Endodermal cell (in vitro differentiated cells): ENCODE results near the gene SAV1. TPM values are rescaled to one million over a fixed set of nuclear protein-coding genes. Genes with fewer than 3 reads are reported as not detected.

ENCODE experiments used
- DNase-seq: peaks from one replicate; pipeline ENCODE4 v3.0.0-alpha.2; 2017
- H3K27ac ChIP-seq: 2 replicates; pipeline ENCODE4 v1.5.1; 2013; ENCODE audit warnings: mild to moderate bottlenecking, low read depth, low read length, moderate library complexity
- H3K27me3 ChIP-seq: 2 replicates; pipeline ENCODE4 v1.6.1; 2013; ENCODE audit warnings: mild to moderate bottlenecking, low read length, moderate library complexity; ENCODE audit not compliant: insufficient read depth, control insufficient read depth, poor library complexity, severe bottlenecking
- H3K36me3 ChIP-seq: 2 replicates; pipeline ENCODE4 v1.7.0; 2013; ENCODE audit warnings: mild to moderate bottlenecking, low read length, moderate library complexity; ENCODE audit not compliant: control insufficient read depth, insufficient read depth
- H3K4me1 ChIP-seq: one replicate; pipeline ENCODE4 v1.7.0; 2013; ENCODE audit warnings: low read length; ENCODE audit not compliant: control insufficient read depth, insufficient read depth
- H3K4me3 ChIP-seq: 2 replicates; pipeline ENCODE4 v1.5.1; 2013; ENCODE audit warnings: mild to moderate bottlenecking, low read length, moderate library complexity
- H3K9ac ChIP-seq: 2 replicates; pipeline ENCODE4 v1.6.1; 2013; ENCODE audit warnings: mild to moderate bottlenecking, low read length, moderate library complexity; ENCODE audit not compliant: poor library complexity, severe bottlenecking; ENCODE audit errors: extremely low read depth
- H3K9me3 ChIP-seq: 2 replicates; pipeline ENCODE4 v1.6.1; 2013; ENCODE audit warnings: mild to moderate bottlenecking, low read length, moderate library complexity; ENCODE audit not compliant: control insufficient read depth
- H3K27ac Mint-ChIP-seq: 2 replicates; pipeline ENCODE4 v1.8.0; 2020; ENCODE audit warnings: mixed read lengths
- H3K27me3 Mint-ChIP-seq: 2 replicates; pipeline ENCODE4 v1.8.0; 2021; ENCODE audit warnings: mild to moderate bottlenecking, mixed read lengths; ENCODE audit not compliant: insufficient read depth
- H3K36me3 Mint-ChIP-seq: 2 replicates; pipeline ENCODE4 v1.8.0; 2020; ENCODE audit warnings: low read depth, mixed read lengths
- H3K4me1 Mint-ChIP-seq: 2 replicates; pipeline ENCODE4 v1.8.0; 2020; ENCODE audit warnings: mixed read lengths
- H3K4me3 Mint-ChIP-seq: 2 replicates; pipeline ENCODE4 v1.8.0; 2020; ENCODE audit warnings: mild to moderate bottlenecking, moderate library complexity, mixed read lengths
- H3K9me3 Mint-ChIP-seq: 2 replicates; pipeline ENCODE4 v1.8.0; 2020; ENCODE audit warnings: mild to moderate bottlenecking, mixed read lengths
- WGBS, 2 experiments: methylation state at CpG; one replicate each; pipeline versions ENCODE4 v1.1.5 to v1.1.7; 2013; ENCODE audit warnings: missing lambda C conversion rate in 2 of 2, mixed read lengths in 1 of 2; ENCODE audit not compliant: insufficient coverage in 1 of 2, insufficient read length in 1 of 2; 5-methylcytosine and 5-hydroxymethylcytosine counted together
- total RNA-seq, 2 donors: library from RNA; stranded (reverse); fragmentation: NEBNext Ultra II Directional in 1 of 2; extraction: Animal tissue kit (Norgen Biotek cat#: 25700) in 1 of 2; gene quantifications; 2 replicates in 1 of 2; 3 replicates in 1 of 2; pipeline ENCODE4 v1.2.1, GENCODE V29; 2021
- TF ChIP-seq, protein P1 (sequence below): fragments of 200-600 bp; sonication (generic); conservative IDR thresholded peaks from 2 replicates; pipeline ENCODE4 v1.5.0; 2021; ENCODE audit warnings: antibody characterized with exemption, mild to moderate bottlenecking

The SAV1 gene
- total RNA-seq, 2 donors from 2014 or later = 42.1 to 44.0 TPM

DNA sequence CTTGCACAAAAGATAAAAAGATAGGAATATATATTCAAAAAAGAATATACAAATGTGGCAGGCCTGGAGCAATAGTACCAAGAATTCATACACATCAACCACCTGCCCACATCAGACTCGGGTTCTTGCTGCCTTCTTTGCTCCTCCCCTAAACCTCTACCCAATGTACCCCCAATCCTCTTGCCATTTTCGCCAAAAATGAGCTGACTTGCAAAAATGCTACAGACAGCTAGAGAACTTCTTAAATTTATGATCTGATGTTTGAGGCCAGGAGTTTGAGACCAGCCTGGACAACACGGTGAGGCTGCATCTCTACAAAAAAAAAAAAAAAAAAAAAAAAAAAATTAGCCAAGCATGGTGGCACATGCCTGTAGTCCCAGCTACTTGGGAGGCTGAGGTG is 42.9 kb upstream of the SAV1 start:
- Mint-ChIP-seq H3K27ac (no peak overlapping the region), H3K27me3 (no peaks in the 10 kb centered on the region)
- TF ChIP-seq, protein P1, sequence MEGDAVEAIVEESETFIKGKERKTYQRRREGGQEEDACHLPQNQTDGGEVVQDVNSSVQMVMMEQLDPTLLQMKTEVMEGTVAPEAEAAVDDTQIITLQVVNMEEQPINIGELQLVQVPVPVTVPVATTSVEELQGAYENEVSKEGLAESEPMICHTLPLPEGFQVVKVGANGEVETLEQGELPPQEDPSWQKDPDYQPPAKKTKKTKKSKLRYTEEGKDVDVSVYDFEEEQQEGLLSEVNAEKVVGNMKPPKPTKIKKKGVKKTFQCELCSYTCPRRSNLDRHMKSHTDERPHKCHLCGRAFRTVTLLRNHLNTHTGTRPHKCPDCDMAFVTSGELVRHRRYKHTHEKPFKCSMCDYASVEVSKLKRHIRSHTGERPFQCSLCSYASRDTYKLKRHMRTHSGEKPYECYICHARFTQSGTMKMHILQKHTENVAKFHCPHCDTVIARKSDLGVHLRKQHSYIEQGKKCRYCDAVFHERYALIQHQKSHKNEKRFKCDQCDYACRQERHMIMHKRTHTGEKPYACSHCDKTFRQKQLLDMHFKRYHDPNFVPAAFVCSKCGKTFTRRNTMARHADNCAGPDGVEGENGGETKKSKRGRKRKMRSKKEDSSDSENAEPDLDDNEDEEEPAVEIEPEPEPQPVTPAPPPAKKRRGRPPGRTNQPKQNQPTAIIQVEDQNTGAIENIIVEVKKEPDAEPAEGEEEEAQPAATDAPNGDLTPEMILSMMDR = no peak

DNA sequence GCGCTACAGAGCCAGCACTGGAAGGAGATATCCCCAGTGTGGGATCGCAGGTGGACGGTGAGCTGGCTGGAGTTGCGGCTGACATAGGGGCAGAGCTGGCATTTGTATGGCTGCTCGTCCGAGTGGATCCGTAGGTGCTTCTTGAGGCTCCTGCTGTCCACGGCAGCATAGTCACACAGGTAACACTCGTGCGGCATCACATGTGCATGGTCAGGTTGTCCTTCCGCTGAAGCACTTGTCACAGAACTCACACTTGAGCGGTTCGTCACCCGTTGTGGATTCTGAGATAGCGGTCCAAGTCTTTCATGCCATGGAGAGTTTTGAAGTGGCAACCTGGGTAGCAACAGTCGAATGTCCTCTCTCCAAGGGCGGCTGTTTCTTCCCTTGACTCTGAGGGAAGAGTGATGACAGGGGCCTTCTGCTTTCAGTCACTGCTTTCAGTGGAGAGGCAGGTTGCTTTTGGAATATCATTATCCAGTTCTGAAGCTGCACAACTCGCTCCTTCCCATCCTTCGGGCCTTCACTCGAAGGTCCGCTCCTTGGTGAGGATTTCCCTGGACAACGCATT is 37.0 kb upstream of the SAV1 start:
- Histone ChIP-seq H3K27ac (no peak overlapping the region), H3K4me3 (no peak overlapping the region), H3K27me3 (no peaks in the 10 kb centered on the region), H3K36me3 (no peaks in the 10 kb centered on the region), H3K4me1 (no peaks in the 10 kb centered on the region), H3K9me3 (no peaks in the 10 kb centered on the region), H3K9ac (no peak overlapping the region)
- 93 to 96% methylated on average over 21 to 22 of the region's 22 CpGs for WGBS, 2 experiments
- no peak overlapping the region for H3K4me3 Mint-ChIP-seq
- no peaks in the 10 kb centered on the region for H3K36me3 Mint-ChIP-seq
- TF ChIP-seq, protein P1 = no peak
- peaks cover 3% of the 10 kb centered on the region for H3K27me3 Mint-ChIP-seq
- DNase-seq = no peak
- H3K27ac Mint-ChIP-seq = no peak overlapping the region
- H3K9me3 Mint-ChIP-seq = no peaks in the 10 kb centered on the region
- H3K4me1 Mint-ChIP-seq = no peaks in the 10 kb centered on the region

More for the DNA sequence above, 42.9 kb upstream of the SAV1 start:
- WGBS, 2 experiments = 90 to 100% methylated on average over 1 to 2 of the region's 3 CpGs
- Mint-ChIP-seq H3K4me1 (no peaks in the 10 kb centered on the region), H3K9me3 (no peaks in the 10 kb centered on the region), H3K4me3 (no peak overlapping the region), H3K36me3 (no peaks in the 10 kb centered on the region)
- H3K27ac ChIP-seq = no peak overlapping the region
- DNase-seq = no peak
- no peak overlapping the region for H3K4me3 ChIP-seq
- H3K4me1 ChIP-seq = no peaks in the 10 kb centered on the region
- no peaks in the 10 kb centered on the region for H3K27me3 ChIP-seq
- no peak overlapping the region for H3K9ac ChIP-seq
- H3K36me3 ChIP-seq = no peaks in the 10 kb centered on the region
- no peaks in the 10 kb centered on the region for H3K9me3 ChIP-seq

DNA sequence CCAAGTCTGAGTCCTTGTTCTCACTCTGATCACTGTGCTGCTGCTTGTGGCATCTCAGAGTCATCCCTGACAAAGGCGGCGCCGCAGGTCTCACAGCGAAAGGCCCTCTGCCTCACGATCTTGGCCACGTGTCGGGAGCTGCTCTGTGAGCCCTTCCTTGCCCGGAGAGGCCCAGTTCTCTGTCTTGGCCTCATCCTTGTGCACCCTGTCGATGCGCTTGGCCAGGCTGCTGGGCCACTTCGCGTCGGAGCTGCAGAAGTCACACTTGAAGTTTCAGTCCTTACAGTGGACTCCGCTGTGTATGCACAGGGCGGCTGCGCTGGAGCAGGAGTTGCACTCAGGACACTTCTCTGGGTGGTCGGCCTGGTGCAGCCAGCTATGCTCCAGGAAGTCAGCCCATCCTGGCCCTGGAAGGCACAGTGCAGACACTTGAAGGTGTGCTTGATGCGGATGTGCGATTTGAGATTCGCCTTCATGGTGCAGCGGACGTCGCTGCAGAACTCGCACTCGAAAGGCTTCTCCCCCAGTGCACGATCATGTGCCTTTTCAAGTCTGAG is 36.4 kb upstream of the SAV1 start:
- DNase-seq = no peak
- no peak overlapping the region for H3K27ac ChIP-seq
- H3K36me3 ChIP-seq = no peaks in the 10 kb centered on the region
- H3K36me3 Mint-ChIP-seq = no peaks in the 10 kb centered on the region
- no peaks in the 10 kb centered on the region for H3K9me3 Mint-ChIP-seq
- H3K27me3 ChIP-seq = no peaks in the 10 kb centered on the region
- H3K4me3 Mint-ChIP-seq = no peak overlapping the region
- H3K4me1 ChIP-seq = no peaks in the 10 kb centered on the region
- TF ChIP-seq, protein P1 = no peak
- no peak overlapping the region for H3K4me3 ChIP-seq
- H3K9ac ChIP-seq = no peak overlapping the region
- no peaks in the 10 kb centered on the region for H3K9me3 ChIP-seq
- 93% methylated on average over 25 to 26 of the region's 26 CpGs for WGBS, 2 experiments
- H3K27ac Mint-ChIP-seq = no peak overlapping the region
- H3K27me3 Mint-ChIP-seq = peaks cover 3% of the 10 kb centered on the region
- H3K4me1 Mint-ChIP-seq = no peaks in the 10 kb centered on the region
